ENCODE data around the gene NDUFAF3. TPM values are rescaled to one million over a fixed set of nuclear protein-coding genes. Genes with fewer than 3 reads are reported as not detected.

The NDUFAF3 gene
- total RNA-seq, 1 experiment from 2014 or later: 40.7 TPM

GRCh38 chr3:49035281-49035680 lies 13.4 kb downstream of the NDUFAF3 start:
- Mint-ChIP-seq H3K36me3 (ENCODE audit: insufficient read depth in 1 of 3, low read depth in 3 of 3) (peaks cover 23 to 76% (median 56%) of the 10 kb centered on the region in 3 experiments; a peak in 6 of 7 replicates), H3K4me1 (no peaks in the 10 kb centered on the region), H3K27ac (no peak overlapping the region; a peak in 1 of 7 replicates), H3K27me3 (ENCODE audit: low read depth) (no peaks in the 10 kb centered on the region), H3K9me3 (no peaks in the 10 kb centered on the region), H3K4me3 (no peak overlapping the region)
- Histone ChIP-seq H2BK20ac (ENCODE audit: low read depth, low read length, poor library complexity, severe bottlenecking) (no peak overlapping the region), H3K27me3 (ENCODE audit: insufficient read depth, low read length) (no peaks in the 10 kb centered on the region), H3K79me2 (ENCODE audit: insufficient read depth, low read length) (no peaks in the 10 kb centered on the region), H3K18ac (ENCODE audit: insufficient read length, low read depth, low read length) (no peak overlapping the region), H3K9ac (ENCODE audit: extremely low read depth, insufficient read length, low read length) (no peak overlapping the region), H3K9me3 (ENCODE audit: control insufficient read depth, low read depth, low read length) (no peaks in the 10 kb centered on the region), H3K14ac (ENCODE audit: insufficient read depth, low read length) (no peak overlapping the region), H3K4me1 (ENCODE audit: insufficient read depth, low read length) (no peaks in the 10 kb centered on the region; the same call in 1 of the 2 replicates), H4K20me1 (ENCODE audit: control insufficient read depth, insufficient read depth, insufficient read length) (no peaks in the 10 kb centered on the region), H3K4ac (ENCODE audit: low read depth, low read length) (no peak overlapping the region), H3K23ac (ENCODE audit: insufficient read length, low read depth, low read length) (no peak overlapping the region), H2BK5ac (ENCODE audit: insufficient read length, low read length) (no peak overlapping the region), H3K23me2 (ENCODE audit: insufficient read length, low read depth, low read length, poor library complexity, severe bottlenecking) (no peaks in the 10 kb centered on the region), H3T11ph (ENCODE audit: low read length) (no peak overlapping the region), H4K91ac (ENCODE audit: insufficient read length, low read depth, low read length) (no peak overlapping the region), H3K79me1 (ENCODE audit: insufficient read depth, low read depth, low read length, poor library complexity, severe bottlenecking) (no peaks in the 10 kb centered on the region), H4K8ac (replicated peaks; ENCODE audit: insufficient read length, low read depth, low read length) (no peak overlapping the region), H2BK15ac (ENCODE audit: low read depth, low read length) (no peak overlapping the region), H2BK12ac (ENCODE audit: insufficient read length, low read depth, low read length) (no peak overlapping the region), H2BK120ac (ENCODE audit: low read depth, low read length, poor library complexity, severe bottlenecking) (no peak overlapping the region), H2AFZ (ENCODE audit: low read length) (no peak overlapping the region), H2AK5ac (ENCODE audit: insufficient read length, low read length) (no peak overlapping the region), H3K56ac (ENCODE audit: insufficient read length, low read depth, low read length) (no peak overlapping the region), H3K27ac (ENCODE audit: insufficient read length, low read depth, low read length) (no peak overlapping the region), H3K4me2 (ENCODE audit: insufficient read depth, insufficient read length, low read length) (no peak overlapping the region), H4K5ac (ENCODE audit: insufficient read length, low read depth, low read length) (no peak overlapping the region)
- no CpG with 5 or more reads among the region's 3 CpGs for WGBS (ENCODE audit: extremely low coverage, insufficient read length, low lambda C conversion rate)
- DNase-seq: no peak
- TF ChIP-seq CTCF (conservative IDR thresholded peaks at IDR 0.05): no peak

All from H9 (cell line).